ENCODE results near the gene PPIP5K1. TPM values are rescaled to one million over a fixed set of nuclear protein-coding genes. Genes with fewer than 3 reads are reported as not detected.
"Not testable (repeated sequence)": the region's sequence is repeated elsewhere in the genome, so short reads cannot be mapped to it uniquely, and the experiment has no call there.

The PPIP5K1 gene
- total RNA-seq, 4 donors from 2014 or later: 16.7 to 44.7 (median 22.1) TPM

DNA sequence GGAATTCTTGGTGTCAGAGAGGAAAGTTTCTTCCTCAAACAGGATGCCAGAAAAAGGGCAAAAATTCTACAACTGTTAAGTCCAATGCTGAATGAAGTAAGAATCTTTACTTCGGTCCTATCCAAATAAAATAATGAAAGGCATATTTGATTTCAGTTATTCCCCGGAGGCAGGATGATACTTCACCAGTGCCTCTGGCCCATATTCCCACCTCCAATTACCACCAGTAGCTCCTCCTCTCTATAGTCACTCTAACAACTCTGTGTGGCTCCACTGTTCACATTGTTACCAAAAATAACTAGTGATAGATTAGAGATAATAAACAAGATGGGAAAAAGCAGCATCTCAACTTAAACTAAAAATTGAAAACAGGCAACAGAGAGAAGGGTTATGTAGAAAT, 51.9 kb downstream of the PPIP5K1 start:
- no peaks in the 10 kb centered on the region for H3K4me1 ChIP-seq
- no peaks in the 10 kb centered on the region for H3K9me3 ChIP-seq
- 70% methylated on average over 2 of the region's 2 CpGs for WGBS, 2 donors (ENCODE audit: low coverage in 1 of 2)
- no peak for TF ChIP-seq POLR2A (IDR thresholded peaks at IDR 0.05)
- no peak for TF ChIP-seq POLR2AphosphoS5 (IDR thresholded peaks at IDR 0.05)
- TF ChIP-seq, protein P1, sequence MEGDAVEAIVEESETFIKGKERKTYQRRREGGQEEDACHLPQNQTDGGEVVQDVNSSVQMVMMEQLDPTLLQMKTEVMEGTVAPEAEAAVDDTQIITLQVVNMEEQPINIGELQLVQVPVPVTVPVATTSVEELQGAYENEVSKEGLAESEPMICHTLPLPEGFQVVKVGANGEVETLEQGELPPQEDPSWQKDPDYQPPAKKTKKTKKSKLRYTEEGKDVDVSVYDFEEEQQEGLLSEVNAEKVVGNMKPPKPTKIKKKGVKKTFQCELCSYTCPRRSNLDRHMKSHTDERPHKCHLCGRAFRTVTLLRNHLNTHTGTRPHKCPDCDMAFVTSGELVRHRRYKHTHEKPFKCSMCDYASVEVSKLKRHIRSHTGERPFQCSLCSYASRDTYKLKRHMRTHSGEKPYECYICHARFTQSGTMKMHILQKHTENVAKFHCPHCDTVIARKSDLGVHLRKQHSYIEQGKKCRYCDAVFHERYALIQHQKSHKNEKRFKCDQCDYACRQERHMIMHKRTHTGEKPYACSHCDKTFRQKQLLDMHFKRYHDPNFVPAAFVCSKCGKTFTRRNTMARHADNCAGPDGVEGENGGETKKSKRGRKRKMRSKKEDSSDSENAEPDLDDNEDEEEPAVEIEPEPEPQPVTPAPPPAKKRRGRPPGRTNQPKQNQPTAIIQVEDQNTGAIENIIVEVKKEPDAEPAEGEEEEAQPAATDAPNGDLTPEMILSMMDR (IDR thresholded peaks at IDR 0.05): no peak
- no peak for TF ChIP-seq EP300 (IDR thresholded peaks at IDR 0.05)
- H3K27ac ChIP-seq: no peak overlapping the region
- peaks cover 0 to 31% of the 10 kb centered on the region in 2 donors for H3K36me3 ChIP-seq
- H3K4me3 ChIP-seq: no peak overlapping the region
- ATAC-seq: no peak
- no peaks in the 10 kb centered on the region for H3K27me3 ChIP-seq

DNA sequence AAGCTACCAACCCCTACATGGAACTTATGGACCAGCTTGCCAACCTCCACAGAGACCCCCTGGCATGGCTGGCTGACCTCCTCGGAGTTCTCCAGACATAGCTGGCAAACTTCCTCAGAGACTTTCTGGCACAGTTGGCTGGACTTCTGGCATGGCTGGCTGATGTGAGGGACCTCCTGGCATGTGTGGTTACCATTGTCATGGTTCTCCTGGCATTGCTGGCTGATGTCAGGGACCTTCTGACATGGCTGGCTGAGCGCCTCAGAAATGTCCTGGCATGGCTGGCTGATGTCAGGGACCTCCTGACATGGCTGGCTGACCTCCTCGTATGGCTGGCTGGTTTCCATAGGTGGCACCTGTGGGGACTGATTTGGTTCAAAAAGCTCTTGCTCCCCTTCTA, 55.1 kb downstream of the PPIP5K1 start:
- no CpG with 5 or more reads among the region's 3 CpGs for WGBS, 2 donors (ENCODE audit: low coverage in 1 of 2)
- Histone ChIP-seq H3K4me3 (no peak overlapping the region), H3K36me3 (peaks cover 0 to 31% of the 10 kb centered on the region in 2 donors), H3K4me1 (peaks cover 0 to 8% (median 0%) of the 10 kb centered on the region in 3 donors), H3K27me3 (no peaks in the 10 kb centered on the region), H3K27ac (no peak overlapping the region), H3K9me3 (no peaks in the 10 kb centered on the region)
- TF ChIP-seq, protein P1 (IDR thresholded peaks at IDR 0.05): no peak
- TF ChIP-seq EP300 (IDR thresholded peaks at IDR 0.05) (no peak), POLR2AphosphoS5 (IDR thresholded peaks at IDR 0.05) (no peak), POLR2A (IDR thresholded peaks at IDR 0.05) (no peak)
- ATAC-seq: no peak

DNA sequence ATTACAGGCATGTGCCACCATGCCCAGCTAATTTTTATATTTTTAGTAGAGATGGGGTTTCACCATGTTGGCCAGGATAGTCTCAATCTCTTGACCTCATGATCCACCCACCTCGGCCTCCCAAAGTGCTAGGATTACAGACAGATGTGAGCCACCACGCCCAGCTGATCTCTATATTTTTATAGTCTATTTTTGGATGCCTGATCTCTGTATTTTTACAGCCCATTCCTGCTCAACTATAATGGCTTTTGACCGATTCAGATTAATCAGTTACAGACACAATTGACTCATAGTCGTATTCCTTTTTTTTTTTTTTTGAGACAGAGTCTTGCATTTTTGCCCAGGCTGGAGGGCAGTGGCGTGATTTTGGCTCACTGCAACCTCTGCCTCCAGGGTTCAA, 57.2 kb downstream of the PPIP5K1 start:
- H3K27me3 ChIP-seq, ATAC-seq, H3K4me1 ChIP-seq, H3K4me3 ChIP-seq, H3K9me3 ChIP-seq, H3K27ac ChIP-seq: not testable (repeated sequence)
- H3K36me3 ChIP-seq: peaks cover 0 to 30% of the 10 kb centered on the region in 2 donors
- WGBS, 2 donors (ENCODE audit: low coverage in 1 of 2): 84 to 90% methylated on average over 2 to 5 of the region's 5 CpGs

- Histone ChIP-seq H3K36me3 (peaks cover 0 to 47% of the 10 kb centered on the region in 2 donors), H3K4me3 (no peak overlapping the region), H3K9me3 (no peaks in the 10 kb centered on the region), H3K4me1 (peaks cover 0 to 8% (median 0%) of the 10 kb centered on the region in 3 donors), H3K27ac (peak overlapping the region in 2 of 4 donors; percentile 27 to 48), H3K27me3 (no peaks in the 10 kb centered on the region)
- TF ChIP-seq POLR2A (IDR thresholded peaks at IDR 0.05) (no peak), POLR2AphosphoS5 (IDR thresholded peaks at IDR 0.05) (no peak), EP300 (IDR thresholded peaks at IDR 0.05) (no peak)
- TF ChIP-seq, protein P1 (IDR thresholded peaks at IDR 0.05): no peak
- 18 to 26% methylated on average over 4 to 6 of the region's 7 CpGs for WGBS, 2 donors (ENCODE audit: low coverage in 1 of 2)
- ATAC-seq: no peak
These were observed 58.9 kb downstream of the PPIP5K1 start for GRCh38 chr15:43531018-43531670.

GRCh38 chr15:43529587-43530345, 60.2 kb downstream of the PPIP5K1 start:
- Histone ChIP-seq H3K4me3 (no peak overlapping the region), H3K9me3 (no peaks in the 10 kb centered on the region), H3K27ac (no peak overlapping the region), H3K4me1 (peaks cover 0 to 8% (median 0%) of the 10 kb centered on the region in 3 donors), H3K36me3 (peaks cover 0 to 55% of the 10 kb centered on the region in 2 donors), H3K27me3 (no peaks in the 10 kb centered on the region)
- no peak for ATAC-seq
- TF ChIP-seq, protein P1 (IDR thresholded peaks at IDR 0.05): no peak
- TF ChIP-seq EP300 (IDR thresholded peaks at IDR 0.05): no peak
- no peak for TF ChIP-seq POLR2A (IDR thresholded peaks at IDR 0.05)
- TF ChIP-seq POLR2AphosphoS5 (IDR thresholded peaks at IDR 0.05): no peak
- 81 to 83% methylated on average over 1 to 3 of the region's 12 CpGs for WGBS, 2 donors (ENCODE audit: low coverage in 1 of 2)
